ENCODE data around the gene KCNJ14.
A peak's percentile ranks its signal among the peaks of the same experiment; 100 is the strongest.
"Not testable (repeated sequence)": the region's sequence is repeated elsewhere in the genome, so short reads cannot be mapped to it uniquely, and the experiment has no call there.

Gene KCNJ14

GRCh38 chr19:48487948-48488347 is 32.6 kb downstream of the KCNJ14 start:
- TF ChIP-seq CTCF (conservative IDR thresholded peaks at IDR 0.05; ENCODE audit: low read length) = no peak
- peak; percentile 87 for DNase-seq (ENCODE audit: low read depth)
- no peak overlapping the region for H3K4me3 ChIP-seq (ENCODE audit: low read length)

- H3K4me3 ChIP-seq (ENCODE audit: low read length); DNase-seq (ENCODE audit: low read depth): not testable (repeated sequence)
These were observed 33.1 kb downstream of the KCNJ14 start for GRCh38 chr19:48488478-48488877.

GRCh38 chr19:48489608-48490216 is 34.3 kb downstream of the KCNJ14 start:
- peak; percentile 34 for DNase-seq (ENCODE audit: low read depth)
- no peak overlapping the region for H3K4me3 ChIP-seq (ENCODE audit: low read length)
- TF ChIP-seq CTCF (conservative IDR thresholded peaks at IDR 0.05; ENCODE audit: low read length) = peak; percentile 88

GRCh38 chr19:48490981-48491792 is 35.8 kb downstream of the KCNJ14 start:
- no peak for TF ChIP-seq CTCF (conservative IDR thresholded peaks at IDR 0.05; ENCODE audit: low read length)
- H3K4me3 ChIP-seq (ENCODE audit: low read length) = no peak overlapping the region
- no peak for DNase-seq (ENCODE audit: low read depth)

- H3K4me3 ChIP-seq (ENCODE audit: low read length) = no peak overlapping the region
- TF ChIP-seq CTCF (conservative IDR thresholded peaks at IDR 0.05; ENCODE audit: low read length) = no peak
- no peak for DNase-seq (ENCODE audit: low read depth)
These were observed 36.4 kb downstream of the KCNJ14 start for GRCh38 chr19:48491793-48492123.

GRCh38 chr19:48492925-48493717 is 37.7 kb downstream of the KCNJ14 start:
- TF ChIP-seq CTCF (conservative IDR thresholded peaks at IDR 0.05; ENCODE audit: low read length) = no peak
- peak; percentile 97 for DNase-seq (ENCODE audit: low read depth)
- H3K4me3 ChIP-seq (ENCODE audit: low read length) = peak overlapping the region; percentile 74

- peak overlapping the region; percentile 74 for H3K4me3 ChIP-seq (ENCODE audit: low read length)
- TF ChIP-seq CTCF (conservative IDR thresholded peaks at IDR 0.05; ENCODE audit: low read length) = no peak
- DNase-seq (ENCODE audit: low read depth) = no peak
These were observed 38.5 kb downstream of the KCNJ14 start for GRCh38 chr19:48493718-48494401.

Measured in AG10803 (cell line).